A673 (cell line): ENCODE measurements around the gene TTC38.

Experiments used
- EZH2 ChIP-seq: fragments of 200-600 bp; sonication (generic); IDR thresholded peaks from 2 replicates; pipeline ENCODE4 v1.6.1; 2017; ENCODE audit warnings: borderline replicate concordance, low read depth, mild to moderate bottlenecking, mixed read lengths, antibody characterized with exemption, low read length; ENCODE audit not compliant: poor library complexity, severe bottlenecking
- TF ChIP-seq, protein P1 (sequence below): fragments of 300-800, 200-600 bp; sonication (generic); conservative IDR thresholded peaks from 2 replicates; pipeline ENCODE4 v1.5.1; 2017; ENCODE audit warnings: low read depth, mild to moderate bottlenecking, antibody characterized with exemption, low read length, moderate library complexity, mixed read lengths

- TF ChIP-seq, protein P1, sequence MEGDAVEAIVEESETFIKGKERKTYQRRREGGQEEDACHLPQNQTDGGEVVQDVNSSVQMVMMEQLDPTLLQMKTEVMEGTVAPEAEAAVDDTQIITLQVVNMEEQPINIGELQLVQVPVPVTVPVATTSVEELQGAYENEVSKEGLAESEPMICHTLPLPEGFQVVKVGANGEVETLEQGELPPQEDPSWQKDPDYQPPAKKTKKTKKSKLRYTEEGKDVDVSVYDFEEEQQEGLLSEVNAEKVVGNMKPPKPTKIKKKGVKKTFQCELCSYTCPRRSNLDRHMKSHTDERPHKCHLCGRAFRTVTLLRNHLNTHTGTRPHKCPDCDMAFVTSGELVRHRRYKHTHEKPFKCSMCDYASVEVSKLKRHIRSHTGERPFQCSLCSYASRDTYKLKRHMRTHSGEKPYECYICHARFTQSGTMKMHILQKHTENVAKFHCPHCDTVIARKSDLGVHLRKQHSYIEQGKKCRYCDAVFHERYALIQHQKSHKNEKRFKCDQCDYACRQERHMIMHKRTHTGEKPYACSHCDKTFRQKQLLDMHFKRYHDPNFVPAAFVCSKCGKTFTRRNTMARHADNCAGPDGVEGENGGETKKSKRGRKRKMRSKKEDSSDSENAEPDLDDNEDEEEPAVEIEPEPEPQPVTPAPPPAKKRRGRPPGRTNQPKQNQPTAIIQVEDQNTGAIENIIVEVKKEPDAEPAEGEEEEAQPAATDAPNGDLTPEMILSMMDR = no peak
- no peak for TF ChIP-seq EZH2
Measured at GRCh38 chr22:46300491-46300890, 32.7 kb downstream of the TTC38 start.
